ENCODE results near the gene GJB4. TPM values are rescaled to one million over a fixed set of nuclear protein-coding genes. Genes with fewer than 3 reads are reported as not detected.
"Not testable (repeated sequence)": the region's sequence is repeated elsewhere in the genome, so short reads cannot be mapped to it uniquely, and the experiment has no call there.

The GJB4 gene
- total RNA-seq, 1 donor, result not detected

DNA sequence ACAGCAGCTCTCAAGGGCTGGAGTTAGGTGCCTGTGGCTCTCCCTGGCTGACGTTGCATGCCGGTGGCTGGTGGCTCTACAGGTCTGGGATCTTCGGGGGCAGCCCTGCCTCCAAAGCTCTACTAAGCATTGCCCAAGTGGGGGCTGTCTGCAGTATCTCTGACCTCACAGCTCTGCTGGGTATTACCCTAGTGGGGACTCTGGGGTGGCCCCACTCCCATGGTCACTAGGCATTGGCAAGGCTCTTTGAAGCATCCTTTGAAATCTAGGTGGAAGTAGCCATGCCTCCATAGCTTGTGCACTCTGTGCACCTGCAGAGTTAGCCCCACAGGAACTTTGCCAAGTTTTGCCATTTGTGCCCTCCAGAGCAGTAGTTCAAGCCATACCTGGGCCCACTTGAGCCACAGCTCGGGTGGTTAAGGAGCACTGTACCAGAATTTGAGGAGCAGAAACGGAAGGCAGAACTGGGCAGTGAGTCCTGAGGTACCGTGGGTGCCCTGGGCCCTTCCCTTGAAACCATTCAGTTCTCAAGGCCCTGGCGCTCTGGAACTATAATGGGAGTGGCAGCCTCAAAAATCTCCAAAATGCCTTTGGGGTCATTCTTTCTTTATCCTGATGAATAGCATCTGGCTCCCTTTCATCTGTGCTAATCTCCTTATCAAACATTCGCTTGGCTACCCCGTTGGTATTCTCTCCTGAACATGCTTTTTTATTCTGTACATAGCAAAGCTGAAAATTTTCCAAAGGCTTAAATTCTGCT, 48.7 kb downstream of the GJB4 start:
- no peak for DNase-seq (ENCODE audit: low read depth)
- TF ChIP-seq, protein P1, sequence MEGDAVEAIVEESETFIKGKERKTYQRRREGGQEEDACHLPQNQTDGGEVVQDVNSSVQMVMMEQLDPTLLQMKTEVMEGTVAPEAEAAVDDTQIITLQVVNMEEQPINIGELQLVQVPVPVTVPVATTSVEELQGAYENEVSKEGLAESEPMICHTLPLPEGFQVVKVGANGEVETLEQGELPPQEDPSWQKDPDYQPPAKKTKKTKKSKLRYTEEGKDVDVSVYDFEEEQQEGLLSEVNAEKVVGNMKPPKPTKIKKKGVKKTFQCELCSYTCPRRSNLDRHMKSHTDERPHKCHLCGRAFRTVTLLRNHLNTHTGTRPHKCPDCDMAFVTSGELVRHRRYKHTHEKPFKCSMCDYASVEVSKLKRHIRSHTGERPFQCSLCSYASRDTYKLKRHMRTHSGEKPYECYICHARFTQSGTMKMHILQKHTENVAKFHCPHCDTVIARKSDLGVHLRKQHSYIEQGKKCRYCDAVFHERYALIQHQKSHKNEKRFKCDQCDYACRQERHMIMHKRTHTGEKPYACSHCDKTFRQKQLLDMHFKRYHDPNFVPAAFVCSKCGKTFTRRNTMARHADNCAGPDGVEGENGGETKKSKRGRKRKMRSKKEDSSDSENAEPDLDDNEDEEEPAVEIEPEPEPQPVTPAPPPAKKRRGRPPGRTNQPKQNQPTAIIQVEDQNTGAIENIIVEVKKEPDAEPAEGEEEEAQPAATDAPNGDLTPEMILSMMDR (IDR thresholded peaks at IDR 0.05; ENCODE audit: insufficient read depth, low read length), result no peak
- no peak overlapping the region for H3K4me3 ChIP-seq (ENCODE audit: low read depth, low read length)

DNA sequence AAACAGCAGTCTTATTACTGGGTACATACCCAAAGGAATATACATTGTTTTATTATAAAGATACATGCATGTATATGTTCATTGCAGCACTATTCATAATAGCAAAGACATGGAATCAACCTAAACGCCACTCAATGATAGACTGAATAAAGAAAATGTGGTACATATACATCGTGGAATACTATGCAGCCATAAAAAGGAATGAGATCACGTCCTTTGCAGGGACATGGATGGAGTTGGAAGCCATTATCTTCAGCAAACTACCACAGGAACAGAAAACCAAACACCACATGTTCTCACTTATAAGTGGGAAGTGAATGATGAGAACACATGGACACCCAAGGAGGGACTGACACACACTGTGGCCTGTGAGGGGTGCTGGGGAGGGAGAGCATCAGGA, 51.2 kb downstream of the GJB4 start:
- DNase-seq (ENCODE audit: low read depth); H3K4me3 ChIP-seq (ENCODE audit: low read depth, low read length): not testable (repeated sequence)

Other genes starting within 250 kb of the GJB4 start
- not detected in 2 replicates for gene GJB5, start 4.7 kb upstream of the GJB4 start, total RNA-seq (ENCODE audit: low replicate concordance)
- gene GJB3, start 21.5 kb downstream of the GJB4 start, total RNA-seq (ENCODE audit: low replicate concordance), result not detected in 2 replicates
- not detected in 2 replicates for gene GJA4, start 33.3 kb downstream of the GJB4 start, total RNA-seq (ENCODE audit: low replicate concordance)
- 9.7 and 24.9 TPM in 2 replicates for gene SMIM12, start 100.0 kb downstream of the GJB4 start, total RNA-seq (ENCODE audit: low replicate concordance)
- gene DLGAP3, start 169.9 kb downstream of the GJB4 start, total RNA-seq (ENCODE audit: low replicate concordance), result not detected in 2 replicates
- gene TMEM35B, start 225.6 kb downstream of the GJB4 start, total RNA-seq (ENCODE audit: low replicate concordance), result 17.8 and 31.6 TPM in 2 replicates